ENCODE data around the gene C15orf61.

Gene C15orf61

DNA sequence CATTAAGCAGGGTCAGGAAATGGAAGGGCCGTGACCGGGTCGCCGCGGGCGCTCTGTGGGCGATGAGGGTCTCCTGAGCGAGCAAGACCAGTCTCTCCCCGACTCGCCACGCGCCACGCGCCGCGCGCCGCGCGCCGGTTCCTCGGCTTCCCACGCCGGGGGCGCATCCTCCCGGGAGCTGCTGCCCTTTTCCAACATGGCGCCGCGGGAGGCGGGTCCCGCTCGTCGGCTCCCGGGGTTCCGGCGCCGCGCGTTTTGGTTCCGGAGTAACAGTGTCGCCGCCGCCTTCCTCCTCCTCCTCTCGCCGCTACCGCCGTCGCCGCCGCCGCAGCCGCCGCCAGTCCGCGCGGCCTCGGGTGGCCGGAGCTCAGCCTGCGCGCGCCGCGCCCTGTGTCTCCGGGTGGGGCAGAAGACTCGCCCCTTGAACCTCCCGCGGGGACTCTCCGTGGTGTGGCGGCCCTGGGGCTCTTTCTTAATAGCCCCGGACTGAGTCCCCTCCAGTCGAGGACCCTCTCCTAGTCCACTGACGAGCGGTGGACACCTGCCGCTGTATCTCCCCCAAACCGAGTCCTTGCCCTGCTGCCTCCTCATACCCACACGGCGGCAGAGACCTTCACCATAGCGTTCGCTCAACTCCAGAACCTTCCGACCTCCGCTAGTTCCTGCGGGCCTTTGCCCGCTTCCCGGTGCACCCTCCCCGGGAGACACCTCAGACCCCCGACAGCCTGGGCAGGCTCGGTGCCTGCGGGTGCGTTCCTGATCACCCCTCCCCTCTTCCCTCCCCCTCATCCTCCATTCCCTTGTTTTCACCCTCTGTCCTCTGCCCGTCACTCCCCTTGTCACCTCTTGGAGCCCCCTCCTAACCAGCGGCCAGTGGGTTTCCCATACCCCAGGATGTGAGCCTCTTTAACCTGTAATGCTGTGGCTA is 21.8 kb downstream of the C15orf61 start, which contains the start of gene MAP2K5:
Gene MAP2K5 (plus strand): TSS at position 284 of the 928 bp plus-strand sequence. CDS start 633 bp downstream, at position 917.
- H3K27ac ChIP-seq = peak within 1 kb of the TSS; percentile 84
- H3K36me3 ChIP-seq = peaks cover 6% of the 10 kb centered on the region
- TF ChIP-seq, protein P1, sequence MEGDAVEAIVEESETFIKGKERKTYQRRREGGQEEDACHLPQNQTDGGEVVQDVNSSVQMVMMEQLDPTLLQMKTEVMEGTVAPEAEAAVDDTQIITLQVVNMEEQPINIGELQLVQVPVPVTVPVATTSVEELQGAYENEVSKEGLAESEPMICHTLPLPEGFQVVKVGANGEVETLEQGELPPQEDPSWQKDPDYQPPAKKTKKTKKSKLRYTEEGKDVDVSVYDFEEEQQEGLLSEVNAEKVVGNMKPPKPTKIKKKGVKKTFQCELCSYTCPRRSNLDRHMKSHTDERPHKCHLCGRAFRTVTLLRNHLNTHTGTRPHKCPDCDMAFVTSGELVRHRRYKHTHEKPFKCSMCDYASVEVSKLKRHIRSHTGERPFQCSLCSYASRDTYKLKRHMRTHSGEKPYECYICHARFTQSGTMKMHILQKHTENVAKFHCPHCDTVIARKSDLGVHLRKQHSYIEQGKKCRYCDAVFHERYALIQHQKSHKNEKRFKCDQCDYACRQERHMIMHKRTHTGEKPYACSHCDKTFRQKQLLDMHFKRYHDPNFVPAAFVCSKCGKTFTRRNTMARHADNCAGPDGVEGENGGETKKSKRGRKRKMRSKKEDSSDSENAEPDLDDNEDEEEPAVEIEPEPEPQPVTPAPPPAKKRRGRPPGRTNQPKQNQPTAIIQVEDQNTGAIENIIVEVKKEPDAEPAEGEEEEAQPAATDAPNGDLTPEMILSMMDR (IDR thresholded peaks at IDR 0.05; ENCODE audit: low read depth, low read length) = no peak
- peak within 1 kb of the TSS; percentile 85 for H3K4me3 ChIP-seq (ENCODE audit: low read depth, low read length)
- peak; percentile 86 for DNase-seq
- no peaks in the 10 kb centered on the region for H3K9me3 ChIP-seq (ENCODE audit: severe bottlenecking)
- no peaks in the 10 kb centered on the region for H3K27me3 ChIP-seq (ENCODE audit: insufficient read depth, low read depth, severe bottlenecking)

DNA sequence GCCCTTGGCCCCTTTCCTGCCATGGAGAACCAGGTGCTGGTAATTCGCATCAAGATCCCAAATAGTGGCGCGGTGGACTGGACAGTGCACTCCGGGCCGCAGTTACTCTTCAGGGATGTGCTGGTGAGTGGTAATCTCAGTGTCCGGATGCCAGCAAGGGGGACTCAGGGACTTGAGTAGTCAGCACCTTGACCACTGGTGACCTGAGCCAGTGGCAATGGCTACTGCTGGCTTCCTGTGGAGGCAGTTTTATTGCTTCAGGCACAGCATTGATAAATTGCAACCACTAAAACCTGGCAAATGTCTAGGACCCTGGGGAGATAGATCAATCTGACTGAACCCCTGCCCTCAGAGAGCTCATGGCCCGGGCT is 22.4 kb downstream of the C15orf61 start:
- Histone ChIP-seq H3K9me3 (ENCODE audit: severe bottlenecking) (no peaks in the 10 kb centered on the region), H3K27ac (no peak overlapping the region), H3K4me3 (ENCODE audit: low read depth, low read length) (peak overlapping the region; percentile 85), H3K36me3 (peaks cover 6% of the 10 kb centered on the region), H3K27me3 (ENCODE audit: insufficient read depth, low read depth, severe bottlenecking) (no peaks in the 10 kb centered on the region)
- DNase-seq = no peak
- TF ChIP-seq, protein P1 (IDR thresholded peaks at IDR 0.05; ENCODE audit: low read depth, low read length) = no peak

DNA sequence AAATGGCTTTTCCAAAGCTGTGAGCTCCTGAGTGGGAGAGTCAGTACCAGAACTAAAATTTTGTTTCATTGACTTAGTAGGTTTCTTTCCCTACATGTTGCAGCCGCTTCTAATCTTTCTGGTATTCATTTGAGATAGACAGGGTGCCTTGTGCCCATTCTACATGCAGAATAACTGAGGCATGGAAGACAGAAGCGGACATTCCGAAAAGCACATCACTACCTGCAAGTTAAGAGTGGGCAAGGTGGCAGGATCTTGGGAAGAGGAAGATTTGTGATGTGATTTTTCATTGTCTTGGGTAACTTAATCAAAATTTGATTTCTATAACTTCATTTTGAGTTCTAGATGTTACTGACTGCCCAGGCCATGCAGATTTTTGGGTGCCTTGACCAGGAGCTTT is 23.5 kb downstream of the C15orf61 start:
- TF ChIP-seq, protein P1 (IDR thresholded peaks at IDR 0.05; ENCODE audit: low read depth, low read length) = no peak
- no peaks in the 10 kb centered on the region for H3K9me3 ChIP-seq (ENCODE audit: severe bottlenecking)
- H3K4me3 ChIP-seq (ENCODE audit: low read depth, low read length) = no peak overlapping the region
- no peak for DNase-seq
- H3K27ac ChIP-seq = no peak overlapping the region
- no peaks in the 10 kb centered on the region for H3K27me3 ChIP-seq (ENCODE audit: insufficient read depth, low read depth, severe bottlenecking)
- peaks cover 6% of the 10 kb centered on the region for H3K36me3 ChIP-seq

DNA sequence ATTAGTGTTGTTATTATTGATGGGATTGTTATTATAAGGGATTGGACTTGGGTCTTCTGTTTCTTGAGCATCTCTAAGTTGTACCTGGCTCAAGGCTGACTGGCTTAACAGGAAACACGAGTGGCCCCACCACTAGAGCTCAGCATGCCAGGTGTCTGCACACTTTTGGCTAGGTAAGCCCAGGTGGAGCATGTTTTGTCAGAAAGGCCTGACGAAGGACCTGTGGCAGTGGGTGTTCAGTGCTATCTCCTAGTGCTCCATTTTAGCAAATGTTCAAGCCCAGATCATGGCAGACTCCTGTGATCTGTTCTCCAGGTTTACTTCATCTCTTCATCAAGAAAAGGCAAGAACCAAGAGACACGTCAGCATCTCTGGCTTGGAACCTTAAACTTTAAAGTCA is 24.9 kb downstream of the C15orf61 start:
- TF ChIP-seq, protein P1 (IDR thresholded peaks at IDR 0.05; ENCODE audit: low read depth, low read length) = no peak
- Histone ChIP-seq H3K9me3 (ENCODE audit: severe bottlenecking) (no peaks in the 10 kb centered on the region), H3K4me3 (ENCODE audit: low read depth, low read length) (no peak overlapping the region), H3K36me3 (peaks cover 6% of the 10 kb centered on the region), H3K27ac (no peak overlapping the region), H3K27me3 (ENCODE audit: insufficient read depth, low read depth, severe bottlenecking) (no peaks in the 10 kb centered on the region)
- no peak for DNase-seq

DNA sequence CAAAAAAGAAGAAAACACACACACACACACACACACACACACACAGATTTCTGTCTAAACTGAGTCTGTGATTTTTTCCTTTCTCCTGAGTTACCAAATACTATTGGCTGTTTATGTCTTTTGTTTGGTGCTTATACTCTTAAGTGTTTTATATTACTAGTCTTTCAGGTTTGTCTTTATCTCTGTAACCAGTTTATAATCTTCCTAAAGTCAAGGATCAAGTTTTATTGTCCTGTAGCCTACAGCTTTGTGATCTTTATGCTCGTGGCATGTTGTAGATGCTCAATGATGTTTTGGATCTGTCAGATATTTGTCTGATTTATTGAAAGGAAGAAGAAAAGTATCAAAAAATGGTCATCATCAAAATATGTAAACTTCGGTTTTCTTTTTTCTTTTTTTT is 26.1 kb downstream of the C15orf61 start:
- H3K9me3 ChIP-seq (ENCODE audit: severe bottlenecking) = no peaks in the 10 kb centered on the region
- no peak for DNase-seq
- H3K36me3 ChIP-seq = peaks cover 10% of the 10 kb centered on the region
- H3K4me3 ChIP-seq (ENCODE audit: low read depth, low read length) = no peak overlapping the region
- TF ChIP-seq, protein P1 (IDR thresholded peaks at IDR 0.05; ENCODE audit: low read depth, low read length) = no peak
- H3K27me3 ChIP-seq (ENCODE audit: insufficient read depth, low read depth, severe bottlenecking) = no peaks in the 10 kb centered on the region
- no peak overlapping the region for H3K27ac ChIP-seq

Data from WERI-Rb-1 (cell line).